NCI-H526 (cell line): ENCODE results near the gene RHD.
"Not testable (repeated sequence)": the region's sequence is repeated elsewhere in the genome, so short reads cannot be mapped to it uniquely, and the experiment has no call there.

Source experiments
- DNase-seq, 2 experiments: peaks; one replicate each; lab custom pipeline; 2025; lab: John Stamatoyannopoulos, UW

RHD gene

GRCh38 chr1:25272238-25272637 lies at the start of gene RHD:
TSS of gene RHD (plus strand) at chr1:25272509. CDS start at chr1:25272548, 39 bp downstream.
- DNase-seq: not testable (repeated sequence)

DNA sequence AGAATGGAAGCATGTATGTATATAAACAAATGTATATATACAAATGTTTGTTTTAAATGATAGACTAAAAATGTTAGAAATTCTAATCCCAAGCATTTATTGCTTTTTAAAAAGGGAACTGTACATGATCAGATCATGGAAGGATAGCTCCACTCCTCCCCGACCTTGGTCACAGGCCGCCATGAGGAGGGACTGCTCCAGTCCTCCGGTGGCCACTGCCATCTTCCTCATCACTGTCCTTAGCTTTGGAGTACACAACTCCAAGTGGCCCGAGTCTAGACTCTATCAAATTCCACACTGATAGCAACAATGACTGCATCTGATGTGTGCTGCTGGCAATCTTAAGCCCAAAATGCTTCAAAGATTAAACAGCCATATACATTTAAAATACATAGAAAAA lies 49.7 kb upstream of the RHD start:
- no peak for DNase-seq

DNA sequence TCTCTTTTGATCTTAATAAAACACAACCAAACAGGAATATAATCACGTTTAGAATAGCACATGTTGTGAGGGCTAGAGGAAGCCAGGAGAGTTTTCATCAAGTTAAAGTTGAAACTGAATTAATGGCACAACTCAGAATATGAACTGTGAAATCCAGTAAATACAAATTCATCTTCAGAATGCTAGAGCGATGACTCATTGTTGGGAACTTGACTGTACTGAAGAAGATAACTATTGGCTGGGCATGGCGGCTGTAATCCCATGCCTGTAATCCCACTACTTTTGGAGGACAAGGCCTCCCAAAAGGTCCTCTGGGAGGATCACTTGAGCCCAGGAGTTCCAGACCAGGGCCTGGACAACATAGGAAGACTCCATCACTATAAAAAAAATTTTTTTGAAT lies 48.8 kb upstream of the RHD start:
- no peak for DNase-seq

GRCh38 chr1:25232027-25232865 lies 40.1 kb upstream of the RHD start, which contains the start of gene SYF2:
TSS of gene SYF2 (minus strand) at chr1:25232502. CDS start at chr1:25232467, 35 bp downstream.
- peak; percentile 89 to 94 for DNase-seq

GRCh38 chr1:25232866-25233784 lies 39.2 kb upstream of the RHD start:
- peak; percentile 30 to 52 for DNase-seq

DNA sequence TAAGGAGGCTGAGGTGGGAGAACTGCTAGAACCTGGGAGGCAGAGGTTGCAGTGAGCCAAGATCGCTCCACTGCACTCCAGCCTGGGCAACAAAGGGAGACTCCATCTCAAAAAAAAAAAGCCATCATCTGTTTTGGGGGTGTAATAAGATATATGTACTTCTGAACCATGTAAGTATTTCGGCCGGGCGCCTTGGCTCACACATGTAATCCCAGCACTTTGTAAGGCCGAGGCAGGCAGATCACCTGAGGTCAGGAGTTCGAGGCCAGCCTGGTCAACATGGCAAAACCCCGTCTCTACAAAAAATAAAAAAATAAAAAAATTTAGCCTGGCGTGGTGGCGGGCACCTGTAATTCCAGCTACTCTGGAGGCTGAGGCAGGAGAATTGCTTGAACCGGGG lies 36.9 kb upstream of the RHD start:
- DNase-seq: not testable (repeated sequence)

- DNase-seq: not testable (repeated sequence)
Measured at GRCh38 chr1:25236261-25236660, 36.0 kb upstream of the RHD start.

GRCh38 chr1:25238046-25238445 lies 34.3 kb upstream of the RHD start:
- DNase-seq: no peak

- peak; percentile 95 to 98 for DNase-seq
Measured at GRCh38 chr1:25239681-25240541, 32.4 kb upstream of the RHD start.

DNA sequence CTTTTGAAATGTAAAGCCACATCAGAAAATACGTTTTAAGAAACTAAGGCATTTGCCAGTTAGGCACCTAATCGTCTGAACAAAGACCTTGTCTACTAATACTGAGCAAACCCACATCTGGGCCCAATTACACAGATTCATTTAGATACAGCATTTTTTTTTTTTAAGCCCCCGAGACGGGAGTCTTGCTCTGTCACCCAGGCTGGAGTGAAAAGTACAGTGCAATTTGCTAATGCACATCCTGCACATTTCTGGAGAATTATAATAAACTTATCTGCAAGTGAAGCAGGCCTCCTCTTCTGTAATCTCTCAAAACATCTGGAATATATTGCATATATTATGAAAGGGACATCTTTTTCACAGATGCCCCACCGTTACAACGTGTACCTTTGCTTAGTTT lies 28.4 kb upstream of the RHD start:
- DNase-seq: no peak

DNA sequence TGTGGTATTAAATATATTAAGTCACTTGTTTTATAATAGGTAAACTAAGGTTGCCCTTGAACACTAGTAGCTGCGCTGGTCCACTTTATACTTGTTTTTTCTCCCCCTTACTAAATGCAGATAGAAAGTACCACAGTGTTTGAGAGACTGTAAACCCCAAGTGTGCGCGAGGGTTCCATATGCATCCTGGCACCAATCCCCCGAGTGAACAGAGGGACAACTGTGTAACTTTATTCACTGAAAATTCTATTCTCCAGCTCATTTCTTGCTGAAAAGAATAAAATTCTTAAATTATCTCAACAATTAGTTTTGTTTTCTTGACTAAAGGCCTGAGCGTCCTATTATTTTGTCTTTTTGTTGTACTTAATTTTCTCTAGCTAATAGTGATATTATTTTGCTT lies 26.9 kb upstream of the RHD start:
- no peak for DNase-seq

DNA sequence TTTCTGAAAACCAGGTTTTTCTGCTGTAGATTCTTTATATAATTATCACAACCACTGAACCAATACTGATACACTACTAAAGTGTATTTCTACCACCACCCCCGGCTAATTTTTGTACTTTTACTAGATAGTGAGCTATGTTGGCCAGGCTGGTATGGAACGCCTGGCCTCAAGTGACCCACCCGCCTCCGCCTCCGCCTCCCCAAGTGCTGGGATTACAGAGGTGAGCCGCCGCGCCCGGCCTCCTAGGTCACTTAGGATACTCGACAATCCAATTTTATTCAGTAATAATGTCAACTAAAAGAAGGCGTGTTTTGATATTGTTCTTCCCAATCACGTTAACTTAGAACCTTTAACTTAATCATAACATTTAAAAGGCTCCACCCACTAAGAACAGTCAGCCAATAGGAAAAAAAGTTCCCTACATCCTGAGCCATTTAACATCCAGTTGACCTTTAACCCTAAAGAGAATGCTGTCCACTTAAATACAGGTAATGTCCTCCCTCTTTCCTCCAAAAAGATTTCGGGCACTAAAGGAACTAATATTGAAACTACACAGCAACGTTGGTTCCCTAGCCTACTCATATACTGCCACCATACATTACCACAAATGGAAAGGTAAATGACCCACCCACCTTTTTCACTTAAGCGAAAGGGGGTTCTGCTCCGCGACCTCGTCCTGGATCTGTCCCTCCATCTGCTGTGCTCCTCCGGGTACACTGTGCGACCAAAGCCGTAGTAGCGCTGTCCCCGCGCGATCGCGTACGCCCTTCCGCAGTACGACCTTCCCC lies 26.3 kb upstream of the RHD start:
- peak in 1 of 2 experiments; percentile 35 for DNase-seq

- DNase-seq: peak in 1 of 2 experiments; percentile 64
Measured at GRCh38 chr1:25246600-25247023, 25.7 kb upstream of the RHD start.

GRCh38 chr1:25247024-25247828 lies 25.1 kb upstream of the RHD start, which contains the start of gene RSRP1:
TSS of gene RSRP1 (minus strand) at chr1:25247454. CDS start at chr1:25246963, 491 bp downstream.
- peak; percentile 97 to 99 for DNase-seq

- DNase-seq: no peak
Measured at GRCh38 chr1:25247829-25248754, 24.2 kb upstream of the RHD start.

DNA sequence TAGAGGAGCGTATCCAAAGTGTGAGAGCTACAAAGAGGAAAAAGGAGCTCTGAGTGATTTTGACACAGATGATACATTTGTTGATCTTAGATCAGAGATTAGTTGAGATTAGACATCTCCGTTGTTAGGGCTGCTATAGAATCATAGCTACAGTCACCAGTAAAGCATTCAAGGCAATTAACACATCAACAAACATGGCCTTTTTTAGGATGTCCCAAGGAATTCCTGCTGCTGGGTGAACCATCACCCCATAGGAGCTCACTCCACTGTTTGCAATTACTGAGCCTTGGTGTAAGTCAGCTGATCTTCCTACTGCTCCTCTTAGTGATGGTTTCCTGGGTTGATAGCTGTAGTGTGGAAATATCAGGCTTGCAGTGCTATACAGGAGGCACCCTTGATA lies 18.4 kb upstream of the RHD start:
- DNase-seq: no peak

- no peak for DNase-seq
Measured at GRCh38 chr1:25255706-25256577, 16.4 kb upstream of the RHD start.

DNA sequence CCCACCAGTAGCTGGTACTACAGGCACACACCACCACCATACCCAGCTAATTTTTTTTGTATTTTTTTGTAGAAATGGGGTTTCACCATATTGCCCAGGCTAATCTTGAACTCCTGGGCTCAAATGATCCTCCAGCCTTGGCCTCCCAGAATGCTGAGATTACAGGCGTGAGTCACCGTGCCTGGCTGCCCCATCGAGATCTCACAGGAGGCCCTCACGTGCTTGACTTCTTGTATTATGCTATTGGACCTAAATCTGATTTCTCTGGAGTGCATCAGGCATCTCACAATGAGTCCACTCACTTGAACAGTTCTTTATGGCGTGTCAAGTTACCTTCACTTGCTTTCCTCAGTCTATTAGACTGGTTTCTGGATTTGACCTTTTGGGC lies 15.7 kb upstream of the RHD start:
- no peak for DNase-seq
